ENCODE results near the gene SNTB2.
A peak's percentile ranks its signal among the peaks of the same experiment; 100 is the strongest.

Gene SNTB2

DNA sequence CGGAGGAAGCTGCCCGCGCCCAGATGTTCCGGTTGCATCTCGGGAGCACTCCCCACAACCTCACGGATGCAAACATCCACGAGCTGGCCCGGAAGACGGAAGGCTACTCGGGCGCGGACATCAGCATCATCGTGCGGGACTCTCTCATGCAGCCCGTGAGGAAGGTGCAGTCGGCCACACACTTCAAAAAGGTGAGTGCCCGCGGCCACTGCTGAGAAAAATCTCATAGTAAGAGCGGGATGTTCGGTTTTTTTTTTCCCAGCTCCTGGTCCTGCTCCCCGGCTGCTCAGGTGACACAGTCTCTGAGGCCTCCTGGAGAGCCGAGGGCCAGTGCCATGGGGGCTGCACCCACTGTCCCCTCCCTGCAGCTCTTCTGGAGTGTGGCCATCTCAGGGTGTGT lies 134.1 kb downstream of the SNTB2 start:
- no peak for DNase-seq

DNA sequence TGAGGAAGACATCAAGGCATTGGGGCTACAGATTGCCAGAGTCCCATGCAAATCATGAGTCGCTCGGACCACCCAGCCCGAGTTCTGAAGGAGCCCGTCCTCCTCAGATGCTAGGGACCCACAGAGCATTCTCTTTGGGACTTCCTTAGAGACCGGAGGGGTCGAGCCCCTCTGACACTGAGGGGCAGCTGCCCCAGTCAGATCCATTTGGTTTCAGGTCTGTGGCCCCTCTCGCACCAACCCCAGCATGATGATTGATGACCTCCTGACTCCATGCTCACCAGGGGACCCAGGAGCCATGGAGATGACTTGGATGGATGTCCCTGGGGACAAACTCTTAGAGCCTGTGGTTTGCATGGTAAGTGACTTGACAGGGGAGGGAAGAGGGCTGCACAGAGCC lies 135.4 kb downstream of the SNTB2 start:
- no peak for DNase-seq

DNA sequence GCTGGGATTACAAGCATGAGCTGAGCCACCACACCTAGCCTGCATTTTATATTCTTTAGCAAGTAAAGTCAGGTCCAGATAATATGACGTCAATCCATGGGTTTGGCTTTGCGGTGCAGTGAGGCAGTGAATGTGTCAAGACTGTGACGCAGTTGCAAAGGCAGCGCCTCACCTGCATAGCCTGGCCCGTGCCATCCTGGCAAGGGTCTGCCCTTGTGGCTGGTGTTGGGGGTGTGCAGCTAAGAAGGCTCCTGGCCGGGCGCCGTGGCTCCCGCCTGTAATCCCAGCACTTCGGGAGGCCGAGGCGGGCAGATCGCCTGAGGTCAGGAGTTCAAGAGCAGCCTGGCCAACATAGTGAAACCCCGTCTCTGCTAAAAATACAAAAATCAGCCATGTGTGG lies 136.5 kb downstream of the SNTB2 start:
- DNase-seq = no peak

DNA sequence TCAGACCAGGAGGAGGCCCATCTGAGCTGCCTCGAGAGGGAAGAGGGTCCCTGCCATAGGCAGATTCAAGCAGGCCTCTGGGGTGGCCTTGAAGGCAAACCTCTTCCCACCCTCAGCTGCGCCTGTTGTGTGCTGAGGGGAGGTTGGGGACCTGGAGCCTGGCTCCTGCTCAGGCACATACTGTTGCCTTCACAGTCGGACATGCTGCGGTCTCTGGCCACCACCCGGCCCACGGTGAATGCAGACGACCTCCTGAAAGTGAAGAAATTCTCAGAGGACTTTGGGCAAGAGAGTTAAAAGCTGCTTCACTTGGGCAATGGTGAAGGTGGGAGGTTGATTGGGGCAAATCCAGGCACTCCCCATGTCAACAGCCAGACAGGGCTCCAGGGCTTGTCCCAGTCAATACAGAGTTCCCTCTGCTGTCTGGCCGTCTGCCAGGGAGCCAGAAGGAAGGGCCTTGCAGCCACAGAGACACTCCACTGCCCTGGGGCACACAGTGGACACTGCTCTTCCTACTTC lies 137.1 kb downstream of the SNTB2 start:
- DNase-seq = no peak

DNA sequence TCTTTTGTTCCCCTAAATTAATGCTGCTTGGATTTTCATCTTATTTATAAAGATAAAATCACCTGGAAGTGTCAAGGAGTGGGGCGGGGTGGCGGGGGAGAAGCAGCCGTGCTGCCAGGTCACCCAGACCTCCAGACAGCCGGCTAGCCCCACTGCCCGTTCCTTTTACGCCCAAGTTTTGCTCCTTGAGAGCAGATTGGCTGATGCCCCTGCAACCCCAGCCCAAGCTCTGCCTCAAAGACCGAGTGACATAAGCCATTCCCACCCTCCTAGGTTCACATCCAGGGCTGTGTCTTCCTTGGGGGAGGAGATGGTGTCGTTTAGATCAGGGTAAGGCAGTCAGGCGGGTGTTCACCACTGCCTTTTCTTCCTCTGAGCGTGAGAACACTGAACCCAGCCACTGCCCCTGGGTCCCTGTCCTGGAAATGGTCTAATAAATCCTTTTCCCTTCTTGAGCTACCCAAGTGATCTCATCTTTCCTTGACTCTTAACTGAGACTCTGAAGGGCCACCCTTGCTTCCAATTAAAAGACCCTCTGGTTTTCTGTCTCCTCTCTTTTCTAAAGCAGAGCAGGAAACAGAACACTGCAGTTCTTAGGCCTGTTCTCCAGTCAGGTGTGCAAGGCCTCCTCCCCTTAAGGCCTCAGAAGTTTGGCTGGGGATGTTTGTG lies 137.8 kb downstream of the SNTB2 start:
- no peak for DNase-seq

DNA sequence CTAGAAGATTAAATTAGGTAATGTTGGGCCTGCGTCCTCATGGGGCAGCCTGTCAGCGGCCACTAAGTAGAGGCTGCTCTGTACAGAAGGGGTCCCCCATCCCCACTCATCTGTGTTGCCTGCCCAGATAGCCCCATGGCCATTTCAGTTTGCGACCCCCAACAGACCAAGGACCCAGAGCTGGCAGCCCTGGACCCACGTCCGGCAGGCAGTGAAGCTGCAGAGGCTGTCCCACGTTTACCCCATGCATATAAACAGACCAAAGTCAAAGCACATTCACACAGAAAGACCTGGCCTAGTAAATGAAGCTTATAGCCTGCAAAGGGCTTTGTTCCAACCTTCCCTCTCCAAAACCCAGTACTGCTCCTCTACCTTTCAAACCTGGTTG lies 138.8 kb downstream of the SNTB2 start:
- DNase-seq = no peak

DNA sequence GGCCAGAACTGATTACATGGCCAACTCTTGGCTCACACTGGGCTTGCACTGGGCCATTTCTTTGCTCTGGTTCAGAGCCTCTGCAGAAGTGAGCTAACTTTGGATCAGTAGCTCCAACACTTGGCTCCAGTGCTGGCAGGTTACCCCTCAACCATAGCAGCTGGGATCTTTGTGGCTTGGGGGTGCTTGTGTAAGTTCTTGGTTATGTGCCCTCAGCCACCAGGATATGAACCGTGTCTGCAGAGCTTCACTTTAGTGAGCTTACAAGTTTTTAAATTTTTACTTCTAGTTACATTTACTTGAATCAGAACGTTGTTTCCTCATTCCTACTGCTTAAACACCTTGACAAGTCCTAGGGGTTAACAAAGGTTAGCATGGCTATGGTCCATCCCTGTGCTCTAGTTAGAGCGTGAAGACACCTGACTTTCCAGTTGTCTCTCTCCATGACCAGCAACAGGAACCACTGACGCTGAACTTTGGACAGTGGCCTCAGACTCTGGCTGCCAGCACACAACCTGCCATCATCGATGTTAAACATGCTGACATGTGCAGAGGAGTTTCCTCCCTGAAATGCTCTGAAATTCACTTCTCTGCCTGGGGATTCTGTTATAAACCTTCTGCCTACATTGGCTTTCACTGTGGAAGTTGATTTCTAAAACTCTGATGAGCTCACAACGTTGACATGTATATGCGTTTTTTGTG lies 139.4 kb downstream of the SNTB2 start:
- DNase-seq = no peak

DNA sequence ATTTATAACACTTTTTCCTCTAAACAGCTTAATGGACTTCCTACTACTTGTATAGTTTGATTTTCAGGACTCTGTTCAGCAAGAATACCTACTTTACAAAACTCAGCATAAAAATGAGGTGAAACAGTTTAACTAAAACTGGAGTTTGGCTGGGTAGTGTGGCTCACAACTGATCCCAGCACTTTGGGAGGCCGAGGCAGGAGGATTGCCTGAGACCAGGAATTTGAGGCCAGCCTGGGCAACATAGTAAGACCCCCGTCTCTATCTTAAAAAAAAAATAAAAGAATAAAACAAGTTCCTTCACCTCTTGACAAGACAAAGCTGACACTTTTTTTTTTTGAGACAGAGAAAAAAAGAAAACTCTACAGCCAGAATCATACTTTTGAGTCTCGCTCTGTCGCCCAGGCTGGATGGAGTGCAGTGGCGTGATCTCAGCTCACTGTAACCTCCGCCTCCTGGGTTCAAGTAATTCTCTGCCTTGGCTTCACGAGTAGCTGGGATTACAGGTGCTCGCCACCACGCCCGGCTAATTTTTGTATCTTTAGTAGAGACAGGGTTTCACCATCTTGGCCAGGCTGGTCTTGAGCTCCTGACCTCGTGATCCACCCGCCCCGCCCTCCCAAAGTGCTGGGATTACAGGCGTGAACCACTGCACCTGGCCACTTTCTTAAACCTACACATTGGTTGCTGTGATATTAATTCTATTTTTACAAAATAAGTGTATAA lies 140.8 kb downstream of the SNTB2 start:
- no peak for DNase-seq

DNA sequence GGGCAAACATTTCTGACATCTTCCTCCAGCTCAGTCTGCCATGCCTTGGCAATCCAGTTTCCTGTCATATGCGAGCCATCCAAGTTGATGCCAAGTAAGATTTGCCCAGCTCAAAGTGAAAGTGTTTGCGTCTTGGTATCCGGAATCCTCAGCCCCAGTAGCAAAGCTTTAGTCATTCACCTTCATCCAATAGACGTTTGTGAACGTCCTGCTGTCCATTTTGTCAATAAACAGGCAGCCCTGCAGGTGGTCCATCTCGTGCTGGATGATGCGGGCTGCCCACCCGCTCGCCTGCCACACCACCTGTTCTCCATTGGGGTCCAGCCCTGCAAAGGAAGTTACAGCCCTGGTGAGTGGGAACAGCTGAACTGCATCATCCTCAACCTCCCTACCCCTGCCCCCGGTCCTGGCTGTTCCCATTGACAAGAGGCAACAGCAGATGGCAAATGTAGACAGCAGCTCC lies 141.9 kb downstream of the SNTB2 start:
- no peak for DNase-seq

DNA sequence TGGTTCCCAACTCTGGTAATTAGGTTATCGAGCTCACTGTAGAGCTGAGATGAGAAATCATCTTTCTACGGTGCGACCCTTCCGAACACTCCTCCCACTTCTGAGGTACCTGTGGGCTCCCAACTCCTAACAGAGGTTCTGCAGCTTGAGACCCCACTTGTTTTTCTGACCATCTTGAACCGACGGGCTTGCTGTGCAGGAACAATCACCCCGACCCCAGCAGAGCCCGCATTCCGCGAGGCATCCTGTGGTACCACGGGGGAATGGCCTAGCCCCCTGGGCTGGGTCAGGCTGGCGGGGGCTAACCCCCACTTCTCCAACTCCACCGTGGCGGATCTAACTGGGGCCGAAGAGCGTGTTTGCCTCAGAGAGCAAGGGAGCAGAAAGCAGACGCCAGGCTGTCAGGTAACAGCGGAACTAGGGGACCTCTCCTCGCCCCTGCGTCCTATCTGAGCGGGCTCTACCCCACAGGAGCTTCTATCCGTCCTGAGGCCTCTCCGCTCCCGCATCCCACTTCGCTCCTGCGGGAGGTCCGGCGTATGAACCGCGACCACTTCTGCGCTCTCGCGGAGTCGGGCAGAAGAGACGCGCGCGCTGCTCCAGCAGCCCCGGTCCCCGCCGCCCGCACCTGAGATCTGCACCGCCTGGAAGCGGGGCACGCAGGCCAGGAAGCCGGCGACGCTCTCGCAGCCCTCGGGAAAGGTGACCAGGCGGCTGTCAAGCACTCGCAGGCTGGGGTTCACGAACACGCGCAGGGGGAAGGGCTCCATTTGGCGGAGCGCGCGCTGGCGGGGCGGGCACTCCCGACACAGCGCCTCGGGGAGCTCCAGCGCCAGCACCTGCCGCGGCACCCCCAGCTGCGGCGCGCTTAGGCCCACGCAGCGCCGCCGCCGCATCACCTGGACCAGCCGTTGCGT lies 142.7 kb downstream of the SNTB2 start:
- peak in 1 of 2 experiments; percentile 41 for DNase-seq

DNA sequence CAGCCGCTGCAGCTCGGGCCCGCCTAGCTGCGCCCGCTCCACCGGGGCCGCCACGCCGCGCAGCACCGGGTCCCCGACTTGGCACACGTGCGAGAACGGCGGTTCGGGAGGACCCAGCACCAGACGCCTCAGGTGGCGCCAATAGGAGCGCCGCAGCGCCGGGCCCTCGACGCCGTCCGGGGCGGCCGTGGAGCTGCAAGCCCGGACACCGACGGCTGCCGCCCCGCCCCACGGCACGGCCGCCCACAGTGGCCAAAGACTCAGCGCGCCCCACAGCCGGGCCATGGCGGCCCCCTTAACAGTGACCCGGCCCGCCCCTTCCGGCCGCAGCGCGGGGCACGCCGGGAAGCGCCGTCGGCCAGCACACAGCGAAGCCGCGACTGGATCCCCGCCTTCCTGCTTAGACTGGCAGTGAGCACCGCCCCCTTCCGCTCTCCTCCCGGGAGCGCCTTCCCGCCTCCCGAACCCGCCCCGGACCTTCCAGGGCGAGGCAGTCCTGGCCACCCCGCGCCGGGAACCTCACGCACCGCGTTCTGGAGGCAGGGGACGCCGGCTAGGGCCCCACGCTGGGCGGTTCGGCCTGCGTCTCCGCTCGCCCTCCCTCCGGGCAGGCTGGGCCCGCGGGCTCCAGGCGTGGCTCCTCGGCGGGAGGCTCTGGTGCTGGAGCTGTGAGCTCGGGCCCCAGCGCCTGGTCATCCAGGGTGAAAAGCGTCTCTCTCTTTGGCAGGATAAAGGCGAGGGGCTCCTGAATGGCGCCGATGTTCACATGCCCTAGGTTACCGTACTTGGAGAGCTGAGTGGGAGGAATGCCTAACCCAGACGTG lies 143.5 kb downstream of the SNTB2 start, which contains the start of gene PDF:
Gene PDF, minus strand, starts transcription at position 303 of the 824 bp plus-strand sequence. Its CDS starts 18 bp downstream, at position 285.
- peak; percentile 58 to 95 for DNase-seq

DNA sequence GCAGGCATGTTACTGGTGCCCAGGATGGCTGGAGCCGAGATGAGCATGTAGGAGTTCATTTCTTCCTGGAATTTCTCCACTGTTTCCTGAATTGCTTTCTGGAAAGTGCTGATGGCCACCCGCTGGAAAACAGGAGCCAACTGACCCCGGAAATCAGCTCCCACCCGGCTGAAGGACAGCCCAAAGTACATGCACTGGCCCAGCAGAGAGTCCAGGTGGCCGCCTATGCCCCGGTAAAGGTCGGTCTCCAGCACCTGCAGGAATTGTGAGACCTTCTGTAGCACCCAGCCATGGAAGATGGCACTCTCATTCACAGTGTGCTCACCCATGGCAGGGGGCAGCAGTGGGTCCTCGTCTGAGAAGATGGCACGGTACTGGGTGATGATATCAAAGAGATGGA lies 147.7 kb downstream of the SNTB2 start:
- no peak for DNase-seq

DNA sequence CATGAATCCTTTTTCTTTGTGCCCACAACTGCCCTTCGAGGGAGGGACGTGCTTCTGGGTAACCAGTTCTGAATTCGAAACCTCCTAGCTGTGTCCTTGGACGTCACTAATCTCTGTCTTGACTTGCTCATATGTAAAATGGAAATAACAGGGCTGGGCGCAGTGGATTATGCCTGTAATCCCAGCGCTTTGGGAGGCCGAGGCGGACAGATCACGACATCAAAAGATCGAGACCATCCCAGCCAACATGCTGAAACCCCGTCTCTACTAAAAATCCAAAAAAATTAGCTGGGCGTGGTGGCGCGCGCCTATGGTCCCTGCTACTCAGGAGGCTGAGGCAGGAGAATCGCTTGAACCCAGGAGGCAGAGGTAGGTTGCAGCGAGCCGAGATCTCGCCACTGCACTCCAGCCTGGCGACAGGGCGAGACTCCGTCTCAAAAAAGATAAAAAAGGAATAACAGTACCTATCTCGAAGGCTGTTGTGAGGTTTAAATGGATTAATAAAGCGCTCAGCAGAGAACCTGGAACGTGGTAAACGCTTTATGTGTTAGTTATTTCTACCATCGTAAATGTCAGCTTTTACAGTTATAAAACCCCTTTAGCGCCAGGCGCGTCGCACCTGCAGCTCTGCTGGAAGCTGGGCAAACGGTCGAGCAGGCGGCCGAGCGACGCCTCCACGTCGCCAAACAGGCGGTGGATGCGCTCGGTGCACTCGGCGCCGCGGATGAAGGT lies 151.8 kb downstream of the SNTB2 start:
- DNase-seq = no peak

DNA sequence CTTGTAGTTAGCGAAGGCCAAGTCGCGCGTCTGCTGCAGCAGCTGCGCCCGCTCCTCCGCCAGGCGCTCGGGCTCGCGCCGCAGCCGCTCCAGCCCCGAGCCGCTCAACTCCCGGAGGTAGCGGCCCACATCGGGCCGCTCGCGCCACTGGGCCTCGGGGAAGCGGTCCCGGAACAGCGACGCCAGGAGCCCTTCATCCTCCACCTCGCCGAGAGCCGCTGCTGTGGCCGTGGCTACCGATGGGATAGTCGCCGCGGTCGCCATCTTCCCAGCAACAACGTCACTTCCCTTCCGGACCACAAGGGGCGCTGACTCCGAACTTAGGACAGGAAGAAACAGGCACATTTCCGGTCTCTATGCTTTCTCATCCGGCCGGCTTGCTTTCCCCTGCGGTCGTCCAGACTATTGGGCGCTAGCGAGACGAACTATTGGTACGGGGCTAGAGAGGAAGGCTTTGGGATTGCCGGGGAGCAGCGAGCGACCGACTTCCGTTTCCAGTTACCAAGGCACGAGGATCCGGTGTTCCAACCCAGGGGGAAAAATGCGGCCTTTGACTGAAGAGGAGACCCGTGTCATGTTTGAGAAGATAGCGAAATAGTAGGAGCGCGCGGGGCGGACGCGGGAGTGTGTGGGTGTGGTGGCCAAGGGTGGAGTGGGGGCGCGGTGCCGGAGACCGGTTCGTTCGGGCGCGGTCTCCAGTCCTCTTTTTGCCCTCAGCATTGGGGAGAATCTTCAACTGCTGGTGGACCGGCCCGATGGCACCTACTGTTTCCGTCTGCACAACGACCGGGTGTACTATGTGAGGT lies 152.5 kb downstream of the SNTB2 start, which contains the start of the genes COG8 and NIP7:
Gene COG8, minus strand, starts transcription at position 276 of the 806 bp plus-strand sequence. Its CDS starts 12 bp downstream, at position 264.
Gene NIP7, plus strand, starts transcription at position 484 of the 806 bp plus-strand sequence. Its CDS starts 58 bp downstream, at position 542.
- peak; percentile 95 to 97 for DNase-seq

DNA sequence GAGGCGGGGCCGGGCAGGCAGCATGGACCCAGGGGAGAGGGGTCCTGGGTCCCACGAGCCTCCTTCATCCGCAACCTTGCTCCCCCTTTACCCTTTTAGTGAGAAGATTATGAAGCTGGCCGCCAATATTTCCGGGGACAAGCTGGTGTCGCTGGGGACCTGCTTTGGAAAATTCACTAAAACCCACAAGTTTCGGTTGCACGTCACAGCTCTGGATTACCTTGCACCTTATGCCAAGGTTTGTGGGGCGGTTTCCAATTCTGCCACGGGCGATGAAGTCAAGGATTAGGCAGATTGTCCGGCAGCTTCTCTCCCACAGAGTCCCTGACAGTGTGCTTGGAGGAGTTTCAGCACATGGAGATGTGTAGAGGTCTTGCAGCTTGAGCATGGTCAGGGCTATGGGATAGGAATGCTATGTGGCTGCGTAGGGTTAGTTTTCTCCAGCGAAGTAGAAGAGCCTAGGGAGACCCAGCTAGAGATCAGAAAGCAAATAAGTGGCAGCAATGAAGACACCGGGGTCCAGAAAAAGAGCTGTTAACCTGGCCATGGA lies 153.2 kb downstream of the SNTB2 start:
- no peak for DNase-seq

DNA sequence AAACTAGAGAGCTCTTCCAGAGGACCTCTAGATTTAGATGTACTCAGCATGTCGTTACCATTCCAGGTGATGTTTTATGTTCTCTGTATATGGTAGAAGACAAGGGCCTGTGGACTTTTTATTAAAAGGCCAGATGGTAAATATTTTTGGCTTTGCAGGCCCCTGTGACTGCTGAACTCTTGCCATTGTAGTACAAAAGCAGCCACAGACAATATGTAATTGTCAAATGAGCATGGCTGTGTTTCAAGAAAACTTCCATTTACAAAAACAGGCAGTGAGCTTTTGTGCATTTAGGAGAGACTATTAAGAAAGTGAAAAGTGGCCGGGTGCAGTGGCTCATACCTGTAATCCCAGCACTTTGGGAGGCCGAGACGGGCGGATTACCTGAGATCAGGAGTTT lies 157.2 kb downstream of the SNTB2 start:
- DNase-seq = no peak

DNA sequence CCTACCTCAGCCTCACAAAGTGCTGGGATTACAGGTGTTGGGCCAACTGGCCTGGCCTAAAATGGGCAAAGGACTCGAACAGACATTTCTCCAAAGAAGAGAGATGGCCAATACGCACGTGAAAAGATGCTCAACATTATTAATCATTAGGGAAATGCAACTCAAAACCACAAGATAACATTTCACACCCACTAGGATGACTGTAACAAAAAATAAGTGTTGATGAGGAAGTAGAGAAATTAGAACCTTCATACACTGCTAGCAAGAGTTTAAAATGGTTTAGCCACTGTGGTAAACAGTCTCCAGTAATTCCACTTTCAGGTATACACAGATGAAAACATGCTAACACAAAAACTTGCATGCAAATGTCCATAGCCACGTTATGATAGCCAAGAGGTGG lies 159.0 kb downstream of the SNTB2 start:
- no peak for DNase-seq

DNA sequence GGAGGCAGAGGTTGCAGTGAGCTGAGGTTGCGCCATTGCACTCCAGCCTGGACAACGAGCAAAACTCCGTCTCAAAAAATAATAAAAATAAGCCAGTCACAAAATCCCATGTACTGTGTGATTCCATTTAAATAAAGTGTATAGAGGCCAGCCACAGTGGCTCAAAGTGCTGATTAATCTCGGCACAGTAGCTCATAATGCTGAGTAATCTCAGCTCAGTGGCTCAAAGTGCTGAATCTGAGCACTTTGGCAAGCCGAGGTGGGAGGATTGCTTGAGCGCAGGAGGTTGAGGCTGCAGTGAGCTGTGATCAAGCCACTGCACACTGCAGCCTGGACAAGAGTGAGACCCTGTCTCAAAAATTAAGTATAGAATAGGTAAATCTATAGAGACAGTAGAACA lies 159.7 kb downstream of the SNTB2 start:
- no peak for DNase-seq

DNA sequence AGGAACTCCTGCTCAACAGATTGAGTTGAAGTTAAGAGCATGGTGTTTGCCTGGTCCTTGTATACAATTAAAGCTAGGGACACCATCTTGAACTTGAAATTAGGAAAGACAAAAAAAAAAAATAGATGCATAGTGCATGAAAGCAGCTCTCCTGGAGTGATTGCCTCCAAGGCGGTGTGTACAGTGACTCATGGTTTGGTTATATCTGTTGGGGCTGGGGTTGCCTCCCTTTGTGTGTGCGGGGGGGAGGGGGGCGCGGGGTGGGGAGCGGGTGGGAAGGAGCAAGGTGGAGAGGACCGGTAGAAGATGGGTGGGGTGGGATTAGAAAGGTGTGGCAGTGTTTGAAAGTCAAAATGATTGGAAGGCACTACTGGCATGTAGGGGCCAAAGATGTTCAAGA lies 161.3 kb downstream of the SNTB2 start:
- DNase-seq = no peak
